ENCODE measurements around the gene CIAPIN1.

Gene CIAPIN1

DNA sequence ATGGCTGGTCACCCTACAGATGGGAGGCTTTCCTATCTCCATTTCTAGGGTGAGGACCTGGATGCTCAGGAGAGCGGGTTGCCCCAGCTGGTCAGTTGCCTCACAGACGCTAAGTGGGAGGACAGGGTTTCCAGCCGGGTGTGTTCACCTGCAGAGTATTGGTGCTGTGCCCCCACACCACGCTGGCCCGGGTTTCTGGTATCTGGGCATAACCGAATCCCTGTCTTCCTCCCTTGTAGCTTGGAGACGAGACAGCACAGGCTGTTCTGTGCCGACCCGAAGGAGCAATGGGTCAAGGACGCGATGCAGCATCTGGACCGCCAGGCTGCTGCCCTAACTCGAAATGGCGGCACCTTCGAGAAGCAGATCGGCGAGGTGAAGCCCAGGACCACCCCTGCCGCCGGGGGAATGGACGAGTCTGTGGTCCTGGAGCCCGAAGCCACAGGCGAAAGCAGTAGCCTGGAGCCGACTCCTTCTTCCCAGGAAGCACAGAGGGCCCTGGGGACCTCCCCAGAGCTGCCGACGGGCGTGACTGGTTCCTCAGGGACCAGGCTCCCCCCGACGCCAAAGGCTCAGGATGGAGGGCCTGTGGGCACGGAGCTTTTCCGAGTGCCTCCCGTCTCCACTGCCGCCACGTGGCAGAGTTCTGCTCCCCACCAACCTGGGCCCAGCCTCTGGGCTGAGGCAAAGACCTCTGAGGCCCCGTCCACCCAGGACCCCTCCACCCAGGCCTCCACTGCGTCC lies 65.2 kb downstream of the CIAPIN1 start:
- DNase-seq: no peak

DNA sequence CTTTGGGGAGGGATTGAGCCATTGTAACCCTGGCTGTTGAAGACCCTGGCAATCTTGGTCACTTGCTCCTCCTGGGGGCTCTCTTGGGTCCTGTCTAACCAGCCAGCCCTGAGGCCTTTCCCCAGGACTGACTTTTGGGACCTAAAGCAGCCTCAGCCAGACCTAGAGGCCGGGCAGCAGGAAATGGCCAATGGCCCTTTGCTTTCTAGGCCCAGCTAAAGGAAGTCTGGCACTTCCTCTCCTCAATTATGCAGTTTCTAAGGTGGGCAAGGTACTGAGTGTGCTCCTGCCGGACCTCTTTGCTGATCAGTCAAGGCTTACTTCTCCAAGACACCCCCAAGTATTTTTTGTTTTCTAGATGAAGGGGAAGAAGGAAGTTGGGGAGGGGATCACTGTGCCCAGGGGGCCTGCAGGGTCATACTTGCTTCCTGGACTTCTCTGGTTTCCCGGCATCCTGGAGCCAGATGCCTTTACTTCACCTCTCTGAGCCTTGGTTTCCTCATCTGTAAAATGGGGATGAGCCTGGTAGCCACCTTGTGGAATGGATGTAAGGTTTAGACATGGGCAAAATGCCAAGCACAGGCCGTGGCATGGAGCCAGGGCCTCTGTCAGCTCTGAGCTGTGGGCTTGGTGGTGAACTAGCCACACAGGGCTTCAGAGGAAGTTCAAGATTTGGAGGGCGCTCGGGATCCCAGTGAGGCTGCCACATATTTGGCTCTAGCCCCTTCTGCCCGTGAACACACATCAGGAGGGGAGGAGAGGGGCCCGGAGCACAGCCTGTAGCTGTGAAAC lies 66.3 kb downstream of the CIAPIN1 start:
- no peak for DNase-seq

DNA sequence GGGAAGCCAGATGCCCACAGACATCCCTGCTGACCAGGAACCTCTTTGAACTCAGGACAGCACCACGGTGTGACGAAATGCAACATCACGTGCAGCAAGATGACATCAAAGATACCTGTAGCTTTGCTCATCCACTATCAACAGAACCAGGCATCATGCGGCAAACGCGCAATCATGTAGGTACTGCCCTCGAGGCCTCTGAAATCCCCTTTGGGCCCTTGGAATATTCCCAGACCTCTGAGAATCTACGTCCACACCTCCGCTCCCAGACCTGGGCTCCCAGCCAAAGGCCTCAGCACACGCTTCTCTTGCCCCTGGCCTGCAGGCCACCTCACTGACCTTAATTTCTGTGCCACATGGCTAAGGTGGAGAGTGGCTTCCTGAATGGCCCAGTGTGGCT lies 67.6 kb downstream of the CIAPIN1 start:
- DNase-seq: no peak
